Breast epithelium (tissue), 3 donors: ENCODE data around the gene CNTNAP2.

Experiments used
- CTCF ChIP-seq, 3 donors: fragments of 450-650 bp; IDR thresholded peaks; one replicate each; pipeline ENCODE4 v1.5.1; 2016 to 2017; ENCODE audit warnings: antibody characterized with exemption in 3 of 3, mild to moderate bottlenecking in 3 of 3, moderate library complexity in 3 of 3
- POLR2A ChIP-seq: fragments of 450-650 bp; IDR thresholded peaks from one replicate; pipeline ENCODE4 v1.6.1; 2016; ENCODE audit warnings: antibody characterized with exemption, mild to moderate bottlenecking, moderate library complexity
- POLR2AphosphoS5 ChIP-seq, 3 donors: sonication (generic); formaldehyde crosslinking; IDR thresholded peaks; one replicate each; pipeline ENCODE4 v1.6.1; 2017; ENCODE audit warnings: antibody characterized with exemption in 3 of 3

- TF ChIP-seq CTCF (IDR thresholded peaks at IDR 0.05) = no peak
- TF ChIP-seq POLR2A = no peak
- TF ChIP-seq POLR2AphosphoS5 (IDR thresholded peaks at IDR 0.05) = no peak
Observed at GRCh38 chr7:147376192-147376591, 1259.6 kb downstream of the CNTNAP2 start.
